K562 (cell line): ENCODE measurements around the gene ARSJ.

ENCODE experiments used
- ATF3 ChIP-seq, 2 experiments: fragments of 450-650 bp in 1 of 2; sonication (generic) in 1 of 2; formaldehyde crosslinking in 1 of 2; IDR thresholded peaks in 1 of 2; conservative IDR thresholded peaks in 1 of 2; 2 replicates each; pipeline versions ENCODE4 v1.6.1 to v1.8.1; 2016 to 2023; ENCODE audit warnings: mild to moderate bottlenecking in 2 of 2, moderate library complexity in 2 of 2, inconsistent platforms in 1 of 2, missing genetic modification reagents in 1 of 2
- BCOR ChIP-seq: fragments of 450-650 bp; IDR thresholded peaks from 2 replicates; pipeline ENCODE4 v1.6.1; 2016
- CEBPB ChIP-seq: fragments of 450-650 bp; IDR thresholded peaks from 2 replicates; pipeline ENCODE4 v1.6.1; 2016; ENCODE audit warnings: missing genetic modification characterization, missing compliant biosample characterization
- CHD4 ChIP-seq: fragments of 200-600 bp; sonication (generic); IDR thresholded peaks from 3 replicates; pipeline ENCODE4 v1.6.1; 2012; ENCODE audit warnings: low read depth, mild to moderate bottlenecking, mixed read lengths, low read length, inconsistent platforms; ENCODE audit not compliant: insufficient read depth, insufficient replicate concordance, poor library complexity, severe bottlenecking
- DMBX1 ChIP-seq: fragments of 250-450 bp; sonication (Bioruptor Pico); IDR thresholded peaks from 2 replicates; pipeline ENCODE4 v1.8.0; 2022; ENCODE audit warnings: inconsistent platforms, mild to moderate bottlenecking, moderate library complexity, borderline replicate concordance
- GABPA ChIP-seq: fragments of 200-800 bp; sonication (Bioruptor generic); conservative IDR thresholded peaks from 2 replicates; pipeline ENCODE4 v1.6.1; 2016; ENCODE audit warnings: low read depth, missing genetic modification characterization, missing compliant biosample characterization
- GTF2F1 ChIP-seq: IDR thresholded peaks from 2 replicates; pipeline ENCODE4 v1.6.1; 2011; ENCODE audit warnings: low read depth, low read length, improper control_type of control experiment
- IFI16 ChIP-seq: fragments of 250-450 bp; sonication (Bioruptor Pico); IDR thresholded peaks from 2 replicates; pipeline ENCODE4 v2.1.2; 2022; ENCODE audit warnings: mild to moderate bottlenecking, inconsistent platforms
- POLR2A ChIP-seq: fragments of 450-650 bp; conservative IDR thresholded peaks from 2 replicates; pipeline ENCODE4 v1.6.1; 2016
- SAFB2 ChIP-seq: fragments of 200-400 bp; formaldehyde crosslinking; IDR thresholded peaks from 2 replicates; pipeline ENCODE4 v1.6.1; 2018; ENCODE audit warnings: borderline replicate concordance, low read length, low read depth, moderate library complexity; ENCODE audit not compliant: severe bottlenecking
- ZNF184 ChIP-seq: sonication (generic); formaldehyde crosslinking; IDR thresholded peaks from 2 replicates; pipeline ENCODE4 v1.5.0; 2020; ENCODE audit warnings: missing genetic modification reagents
- ZNF311 ChIP-seq: fragments of 250-450 bp; sonication (Bioruptor Pico); IDR thresholded peaks from 2 replicates; pipeline ENCODE4 v1.4.0; 2020; ENCODE audit warnings: mild to moderate bottlenecking, moderate library complexity
- ZNF76 ChIP-seq: fragments of 250-450 bp; sonication (Bioruptor Pico); IDR thresholded peaks from 2 replicates; pipeline ENCODE4 v1.4.0; 2020; ENCODE audit warnings: mild to moderate bottlenecking, moderate library complexity, borderline replicate concordance
- TF ChIP-seq, protein P1 (sequence below), 3 experiments: IDR thresholded peaks in 2 of 3; conservative IDR thresholded peaks in 1 of 3; 2 replicates each; pipeline ENCODE4 v1.5.1; 2011 to 2012; ENCODE audit warnings: low read length in 3 of 3, mild to moderate bottlenecking in 3 of 3, control low read depth in 2 of 3, improper control_type of control experiment in 1 of 3, inconsistent platforms in 1 of 3, low read depth in 1 of 3, mixed read lengths in 1 of 3, moderate library complexity in 1 of 3; ENCODE audit not compliant: insufficient read depth in 2 of 3

- TF ChIP-seq ZNF311 (no peak), POLR2A (no peak), IFI16 (CRISPR knock-in tag) (no peak), GABPA (tag) (no peak), CHD4 (no peak), ZNF76 (CRISPR knock-in tag) (no peak), GTF2F1 (no peak), DMBX1 (CRISPR knock-in tag) (no peak), ATF3 (IDR thresholded peaks at IDR 0.05) (no peak), ATF3 (CRISPR knock-in tag; conservative IDR thresholded peaks at IDR 0.05) (no peak), SAFB2 (no peak), CEBPB (tag) (no peak), BCOR (no peak), ZNF184 (CRISPR knock-in tag) (no peak)
- TF ChIP-seq, protein P1, sequence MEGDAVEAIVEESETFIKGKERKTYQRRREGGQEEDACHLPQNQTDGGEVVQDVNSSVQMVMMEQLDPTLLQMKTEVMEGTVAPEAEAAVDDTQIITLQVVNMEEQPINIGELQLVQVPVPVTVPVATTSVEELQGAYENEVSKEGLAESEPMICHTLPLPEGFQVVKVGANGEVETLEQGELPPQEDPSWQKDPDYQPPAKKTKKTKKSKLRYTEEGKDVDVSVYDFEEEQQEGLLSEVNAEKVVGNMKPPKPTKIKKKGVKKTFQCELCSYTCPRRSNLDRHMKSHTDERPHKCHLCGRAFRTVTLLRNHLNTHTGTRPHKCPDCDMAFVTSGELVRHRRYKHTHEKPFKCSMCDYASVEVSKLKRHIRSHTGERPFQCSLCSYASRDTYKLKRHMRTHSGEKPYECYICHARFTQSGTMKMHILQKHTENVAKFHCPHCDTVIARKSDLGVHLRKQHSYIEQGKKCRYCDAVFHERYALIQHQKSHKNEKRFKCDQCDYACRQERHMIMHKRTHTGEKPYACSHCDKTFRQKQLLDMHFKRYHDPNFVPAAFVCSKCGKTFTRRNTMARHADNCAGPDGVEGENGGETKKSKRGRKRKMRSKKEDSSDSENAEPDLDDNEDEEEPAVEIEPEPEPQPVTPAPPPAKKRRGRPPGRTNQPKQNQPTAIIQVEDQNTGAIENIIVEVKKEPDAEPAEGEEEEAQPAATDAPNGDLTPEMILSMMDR (IDR thresholded peaks at IDR 0.05 in 2 of 3, conservative IDR thresholded peaks at IDR 0.05 in 1 of 3; ENCODE audit: insufficient read depth in 2 of 3, low read depth in 1 of 3, low read length in 3 of 3): no peak
These were observed 85.9 kb downstream of the ARSJ start for GRCh38 chr4:113893546-113893945.
